Peyer's patch (tissue), 4 donors: ENCODE measurements around the gene LTF.

Source experiments
- POLR2A ChIP-seq, 2 donors: fragments of 450-650 bp; IDR thresholded peaks; one replicate each; pipeline ENCODE4 v1.5.1; 2017; ENCODE audit warnings: antibody characterized with exemption in 2 of 2, mild to moderate bottlenecking in 2 of 2, moderate library complexity in 2 of 2
- TF ChIP-seq, protein P1 (sequence below), 6 experiments: fragments of 450-650 bp in 4 of 6; fragments of 200-600 bp in 2 of 6; sonication (generic) in 1 of 6; IDR thresholded peaks; one replicate each; pipeline ENCODE4 v1.5.1; 2017 to 2019; ENCODE audit warnings: antibody characterized with exemption in 6 of 6, mild to moderate bottlenecking in 3 of 6, moderate library complexity in 1 of 6

GRCh38 chr3:46462111-46462510 is 2.6 kb downstream of the LTF start:
- TF ChIP-seq, protein P1, sequence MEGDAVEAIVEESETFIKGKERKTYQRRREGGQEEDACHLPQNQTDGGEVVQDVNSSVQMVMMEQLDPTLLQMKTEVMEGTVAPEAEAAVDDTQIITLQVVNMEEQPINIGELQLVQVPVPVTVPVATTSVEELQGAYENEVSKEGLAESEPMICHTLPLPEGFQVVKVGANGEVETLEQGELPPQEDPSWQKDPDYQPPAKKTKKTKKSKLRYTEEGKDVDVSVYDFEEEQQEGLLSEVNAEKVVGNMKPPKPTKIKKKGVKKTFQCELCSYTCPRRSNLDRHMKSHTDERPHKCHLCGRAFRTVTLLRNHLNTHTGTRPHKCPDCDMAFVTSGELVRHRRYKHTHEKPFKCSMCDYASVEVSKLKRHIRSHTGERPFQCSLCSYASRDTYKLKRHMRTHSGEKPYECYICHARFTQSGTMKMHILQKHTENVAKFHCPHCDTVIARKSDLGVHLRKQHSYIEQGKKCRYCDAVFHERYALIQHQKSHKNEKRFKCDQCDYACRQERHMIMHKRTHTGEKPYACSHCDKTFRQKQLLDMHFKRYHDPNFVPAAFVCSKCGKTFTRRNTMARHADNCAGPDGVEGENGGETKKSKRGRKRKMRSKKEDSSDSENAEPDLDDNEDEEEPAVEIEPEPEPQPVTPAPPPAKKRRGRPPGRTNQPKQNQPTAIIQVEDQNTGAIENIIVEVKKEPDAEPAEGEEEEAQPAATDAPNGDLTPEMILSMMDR (IDR thresholded peaks at IDR 0.05) = no peak
- no peak for TF ChIP-seq POLR2A (IDR thresholded peaks at IDR 0.05)
